HepG2 (cell line): ENCODE measurements around the gene SEMA3E.

ENCODE experiments used
- CTCF ChIP-seq: sonication (generic); formaldehyde crosslinking; IDR thresholded peaks from 2 replicates; pipeline ENCODE4 v1.5.0; 2020; ENCODE audit warnings: mild to moderate bottlenecking, missing genetic modification reagents, moderate library complexity
- EP300 ChIP-seq, 3 experiments: sonication (generic) in 1 of 3; formaldehyde crosslinking in 1 of 3; IDR thresholded peaks; 2 replicates each; pipeline versions ENCODE4 v1.5.1 to v1.6.1; 2011 to 2020; ENCODE audit warnings: low read depth in 2 of 3, low read length in 2 of 3, borderline replicate concordance in 1 of 3, improper control_type of control experiment in 1 of 3, mild to moderate bottlenecking in 1 of 3, missing genetic modification reagents in 1 of 3, moderate library complexity in 1 of 3
- EZH2 ChIP-seq: conservative IDR thresholded peaks from 2 replicates; pipeline ENCODE4 v1.6.1; 2012; ENCODE audit warnings: mild to moderate bottlenecking, low read depth, low read length, moderate library complexity
- HNF1A ChIP-seq, 2 experiments: sonication (generic) in 1 of 2; formaldehyde crosslinking in 1 of 2; IDR thresholded peaks; 2 replicates each; pipeline versions ENCODE4 v1.4.0 to v1.6.1; 2016 to 2020; ENCODE audit warnings: borderline replicate concordance in 1 of 2, low read depth in 1 of 2, mild to moderate bottlenecking in 1 of 2, missing genetic modification reagents in 1 of 2
- HNF4A ChIP-seq: sonication (generic); formaldehyde crosslinking; IDR thresholded peaks from 2 replicates; pipeline ENCODE4 v1.4.0; 2020; ENCODE audit warnings: missing genetic modification reagents
- MIER2 ChIP-seq: IDR thresholded peaks from 2 replicates; pipeline ENCODE4 v1.6.1; 2016; ENCODE audit warnings: missing biosample characterization, missing genetic modification reagents
- PAX8 ChIP-seq: sonication (generic); formaldehyde crosslinking; IDR thresholded peaks from 2 replicates; pipeline ENCODE4 v1.8.0; 2022; ENCODE audit warnings: mild to moderate bottlenecking, missing genetic modification reagents, borderline replicate concordance
- PRDM10 ChIP-seq: sonication (generic); formaldehyde crosslinking; IDR thresholded peaks from 2 replicates; pipeline ENCODE4 v1.4.0; 2020; ENCODE audit warnings: low read depth, missing genetic modification reagents
- SATB2 ChIP-seq: sonication (generic); formaldehyde crosslinking; IDR thresholded peaks from 2 replicates; pipeline ENCODE4 v1.5.0; 2020; ENCODE audit warnings: missing genetic modification reagents
- ZNF225 ChIP-seq: sonication (generic); formaldehyde crosslinking; IDR thresholded peaks from 2 replicates; pipeline ENCODE4 v1.4.0; 2020; ENCODE audit warnings: mild to moderate bottlenecking, missing genetic modification reagents
- ZNF878 ChIP-seq: sonication (generic); formaldehyde crosslinking; IDR thresholded peaks from 2 replicates; pipeline ENCODE4 v1.8.1; 2023; ENCODE audit warnings: mild to moderate bottlenecking, missing genetic modification reagents, moderate library complexity

- TF ChIP-seq HNF1A (IDR thresholded peaks at IDR 0.05; ENCODE audit: low read depth), result no peak
- no peak for TF ChIP-seq HNF1A (CRISPR knock-in tag; IDR thresholded peaks at IDR 0.05; ENCODE audit: borderline replicate concordance)
- TF ChIP-seq PAX8 (CRISPR knock-in tag), result no peak
- no peak for TF ChIP-seq ZNF878 (CRISPR knock-in tag)
- no peak for TF ChIP-seq CTCF (CRISPR knock-in tag)
- no peak for TF ChIP-seq MIER2 (CRISPR knock-in tag)
- no peak for TF ChIP-seq EP300 (IDR thresholded peaks at IDR 0.05; ENCODE audit: low read depth in 2 of 2, low read length in 2 of 2)
- no peak for TF ChIP-seq EP300 (CRISPR knock-in tag; IDR thresholded peaks at IDR 0.05; ENCODE audit: borderline replicate concordance)
- no peak for TF ChIP-seq PRDM10 (CRISPR knock-in tag)
- no peak for TF ChIP-seq SATB2 (CRISPR knock-in tag)
- no peak for TF ChIP-seq HNF4A
- TF ChIP-seq ZNF225 (CRISPR knock-in tag), result no peak
- no peak for TF ChIP-seq EZH2
Measured at GRCh38 chr7:83643739-83644138, 5.2 kb downstream of the SEMA3E start.
